Heart left ventricle (tissue), 13 donors: Measurements from ENCODE around the gene BCL2.

ENCODE experiments used
- POLR2A ChIP-seq, 2 donors: fragments of 450-650 bp; IDR thresholded peaks; one replicate each; pipeline ENCODE4 v1.6.1; 2017; ENCODE audit warnings: antibody characterized with exemption in 2 of 2, mild to moderate bottlenecking in 2 of 2, moderate library complexity in 2 of 2
- TF ChIP-seq, protein P1 (sequence below), 12 donors: fragments of 200-600 bp; sonication (generic) in 4 of 12; IDR thresholded peaks; one replicate each; pipeline versions ENCODE4 v1.5.0 to v1.8.0; 2018 to 2022; ENCODE audit warnings: antibody characterized with exemption in 12 of 12, mild to moderate bottlenecking in 5 of 12
- donor health status: ischemic (EF 13 %, LVEDD 7.1; RV severe dilation, severe dysfunction).
- donor health status: DM: no; HTN: yes; CAD: no.
- donor health status: DM: no; HTN: no; CAD: no.
- donor health status: ischemic (EF 25% LVEDD 6.9; RV normal size, moderate dysfunction).
- donor health status: ischemic (EF 25% LVEDD 5.7; RV mildly dilated, moderate dysfunction).
- donor health status: ischemic (EF 35%, LVEDD 5.7; RV mildly dilated, moderate dysfunction).
- donor health status: nonischemic (EF 11% LVEDD 7.7; RV severe dilation, severe dysfunction).
- donor health status: DM: yes; HTN: yes; CAD: no.
- donor health status: PGD.
- donor health status: ischemic (EF 29% LVEDD 5.4; RV normal size, mild dysfunction).
- donor health status: nonischemic (EF 23%, LVEDD 6.1; RV moderate dilation, normal function).

- TF ChIP-seq, protein P1, sequence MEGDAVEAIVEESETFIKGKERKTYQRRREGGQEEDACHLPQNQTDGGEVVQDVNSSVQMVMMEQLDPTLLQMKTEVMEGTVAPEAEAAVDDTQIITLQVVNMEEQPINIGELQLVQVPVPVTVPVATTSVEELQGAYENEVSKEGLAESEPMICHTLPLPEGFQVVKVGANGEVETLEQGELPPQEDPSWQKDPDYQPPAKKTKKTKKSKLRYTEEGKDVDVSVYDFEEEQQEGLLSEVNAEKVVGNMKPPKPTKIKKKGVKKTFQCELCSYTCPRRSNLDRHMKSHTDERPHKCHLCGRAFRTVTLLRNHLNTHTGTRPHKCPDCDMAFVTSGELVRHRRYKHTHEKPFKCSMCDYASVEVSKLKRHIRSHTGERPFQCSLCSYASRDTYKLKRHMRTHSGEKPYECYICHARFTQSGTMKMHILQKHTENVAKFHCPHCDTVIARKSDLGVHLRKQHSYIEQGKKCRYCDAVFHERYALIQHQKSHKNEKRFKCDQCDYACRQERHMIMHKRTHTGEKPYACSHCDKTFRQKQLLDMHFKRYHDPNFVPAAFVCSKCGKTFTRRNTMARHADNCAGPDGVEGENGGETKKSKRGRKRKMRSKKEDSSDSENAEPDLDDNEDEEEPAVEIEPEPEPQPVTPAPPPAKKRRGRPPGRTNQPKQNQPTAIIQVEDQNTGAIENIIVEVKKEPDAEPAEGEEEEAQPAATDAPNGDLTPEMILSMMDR (IDR thresholded peaks at IDR 0.05) = no peak
- no peak for TF ChIP-seq POLR2A (IDR thresholded peaks at IDR 0.05)
Measured at GRCh38 chr18:63288311-63288710, 31.3 kb downstream of the BCL2 start.
